Stimulated activated CD4-positive, alpha-beta T cell treated with anti-CD3 and anti-CD28 coated beads, Interleukin-2, amount 100 ng/mL, for 48 hours (primary cell): ENCODE results near the gene CYSLTR2.
A peak's percentile ranks its signal among the peaks of the same experiment; 100 is the strongest.

Experiments
- DNase-seq, 2 donors: peaks; one replicate each; pipeline ENCODE4 v3.0.0-alpha.2; 2020

The CYSLTR2 gene, protein sequence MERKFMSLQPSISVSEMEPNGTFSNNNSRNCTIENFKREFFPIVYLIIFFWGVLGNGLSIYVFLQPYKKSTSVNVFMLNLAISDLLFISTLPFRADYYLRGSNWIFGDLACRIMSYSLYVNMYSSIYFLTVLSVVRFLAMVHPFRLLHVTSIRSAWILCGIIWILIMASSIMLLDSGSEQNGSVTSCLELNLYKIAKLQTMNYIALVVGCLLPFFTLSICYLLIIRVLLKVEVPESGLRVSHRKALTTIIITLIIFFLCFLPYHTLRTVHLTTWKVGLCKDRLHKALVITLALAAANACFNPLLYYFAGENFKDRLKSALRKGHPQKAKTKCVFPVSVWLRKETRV

DNA sequence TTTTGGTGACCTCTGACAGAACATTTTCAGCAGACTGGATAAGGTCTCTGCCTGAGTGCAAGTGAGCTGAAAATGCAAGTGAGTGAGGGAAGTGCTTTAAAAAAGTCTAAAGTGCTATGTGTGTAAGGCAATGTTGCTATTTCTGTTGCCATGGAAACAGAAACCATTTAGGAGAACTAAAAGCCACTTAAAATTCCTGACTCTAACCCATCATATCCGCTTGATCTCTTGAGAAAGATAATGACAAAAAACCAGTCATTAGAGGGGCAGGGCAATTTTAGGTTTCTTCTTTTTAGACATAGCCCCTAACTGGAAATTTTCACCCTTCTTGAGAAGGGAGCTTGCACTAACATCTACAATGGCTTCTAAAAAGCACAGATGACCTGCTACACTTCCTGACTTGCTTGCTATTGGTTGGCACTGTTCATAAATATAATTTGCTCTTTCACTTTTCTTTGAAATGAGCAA is at the start of gene CYSLTR2:
CYSLTR2 (plus strand) TSS at position 458 of the 468 bp plus-strand sequence. CDS start 52,889 bp downstream, outside the sequence.
- peak in 1 of 2 donors; percentile 1 for DNase-seq

DNA sequence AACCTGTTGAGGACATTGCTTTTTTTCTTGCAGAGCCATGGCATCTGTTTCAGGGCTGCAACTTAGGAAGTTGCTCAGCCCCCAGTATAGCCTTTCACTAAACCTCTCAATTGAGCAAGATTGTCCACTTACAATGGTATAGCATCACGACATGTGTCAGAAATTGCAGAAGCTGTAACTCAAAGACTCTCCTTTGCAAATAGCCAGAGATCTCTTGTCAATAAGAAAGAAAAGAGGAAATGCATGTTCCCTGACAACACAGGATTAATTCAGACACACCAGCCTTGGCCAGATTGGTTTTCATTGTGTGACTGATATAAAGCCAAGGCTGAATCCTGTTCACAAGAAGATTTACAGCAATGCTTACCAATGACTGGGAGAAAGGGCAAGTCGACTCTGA is 38.7 kb upstream of the CYSLTR2 start:
- DNase-seq, result no peak

DNA sequence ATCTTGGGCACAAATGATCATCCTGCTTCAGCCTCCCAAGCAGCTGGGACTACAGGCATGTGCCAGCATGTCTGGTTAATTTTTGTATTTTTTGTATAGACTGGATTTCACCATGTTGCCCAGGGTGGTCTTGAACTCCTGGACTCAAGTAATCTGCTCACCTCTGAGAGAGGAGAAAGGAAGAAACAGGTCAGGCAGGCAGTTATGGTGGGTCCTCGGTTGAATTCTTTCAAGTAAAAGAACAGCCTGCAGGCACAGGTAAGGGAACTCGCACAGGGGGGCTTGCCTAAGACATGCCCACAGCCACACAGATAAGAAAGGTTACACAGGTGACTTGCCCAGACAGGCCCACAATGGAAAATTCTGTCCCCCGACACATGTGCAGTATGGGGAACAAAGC is 34.8 kb upstream of the CYSLTR2 start:
- no peak for DNase-seq

DNA sequence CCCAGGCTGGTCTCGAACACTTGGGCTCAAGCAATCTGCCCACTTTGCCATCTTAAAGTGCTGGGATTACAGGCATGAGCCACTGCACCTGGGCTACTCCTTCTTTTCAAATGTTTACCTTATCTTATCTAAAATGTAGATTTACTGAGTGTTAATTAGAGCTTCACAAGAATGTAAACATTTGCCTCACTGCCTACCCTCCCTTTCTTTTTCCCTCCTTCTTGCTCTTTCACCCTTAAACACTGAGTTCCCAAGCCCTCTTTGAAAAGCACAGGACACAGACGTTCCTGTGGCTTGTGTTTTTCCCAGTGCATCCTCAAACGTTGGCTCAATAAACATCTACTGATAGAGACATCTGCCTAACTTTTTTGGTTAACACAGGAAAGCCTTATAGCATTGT is 32.7 kb upstream of the CYSLTR2 start:
- no peak for DNase-seq

DNA sequence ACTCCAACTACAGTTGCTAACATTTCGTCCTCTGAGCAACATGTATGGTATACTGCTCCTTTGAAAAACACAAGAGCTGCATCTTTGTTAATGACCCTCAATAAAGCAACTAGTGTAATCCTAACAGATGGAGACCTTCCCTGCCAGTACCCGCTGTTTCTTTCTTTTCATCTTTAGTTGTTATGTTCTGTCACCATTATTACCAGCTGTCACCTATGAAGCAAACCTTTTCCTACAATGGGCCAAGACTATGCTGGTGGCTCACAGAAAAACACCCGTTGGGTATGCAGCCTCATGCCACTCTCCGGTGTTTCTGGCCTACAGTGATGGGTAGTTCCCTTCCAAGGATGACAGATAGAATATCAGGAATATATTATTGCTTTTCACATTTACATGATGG is 29.7 kb upstream of the CYSLTR2 start:
- no peak for DNase-seq

DNA sequence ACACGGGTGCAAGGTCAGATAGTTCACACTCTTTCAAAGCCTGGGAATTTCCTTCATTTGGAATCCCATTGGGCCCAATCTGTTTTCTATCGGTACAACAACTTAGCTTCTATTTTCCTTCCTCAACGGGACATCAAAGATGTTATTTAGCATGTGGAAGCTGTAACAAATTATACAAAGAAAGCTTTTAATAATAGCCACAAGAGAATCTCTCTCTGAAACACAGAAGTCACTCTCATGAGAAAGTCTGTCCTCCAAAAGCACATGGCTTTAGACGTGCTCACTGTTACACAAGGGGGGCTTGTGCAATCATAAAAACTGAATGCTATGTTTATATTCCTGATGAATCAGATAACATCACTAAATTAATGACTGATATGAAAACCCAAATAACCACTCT is 28.9 kb upstream of the CYSLTR2 start:
- no peak for DNase-seq

DNA sequence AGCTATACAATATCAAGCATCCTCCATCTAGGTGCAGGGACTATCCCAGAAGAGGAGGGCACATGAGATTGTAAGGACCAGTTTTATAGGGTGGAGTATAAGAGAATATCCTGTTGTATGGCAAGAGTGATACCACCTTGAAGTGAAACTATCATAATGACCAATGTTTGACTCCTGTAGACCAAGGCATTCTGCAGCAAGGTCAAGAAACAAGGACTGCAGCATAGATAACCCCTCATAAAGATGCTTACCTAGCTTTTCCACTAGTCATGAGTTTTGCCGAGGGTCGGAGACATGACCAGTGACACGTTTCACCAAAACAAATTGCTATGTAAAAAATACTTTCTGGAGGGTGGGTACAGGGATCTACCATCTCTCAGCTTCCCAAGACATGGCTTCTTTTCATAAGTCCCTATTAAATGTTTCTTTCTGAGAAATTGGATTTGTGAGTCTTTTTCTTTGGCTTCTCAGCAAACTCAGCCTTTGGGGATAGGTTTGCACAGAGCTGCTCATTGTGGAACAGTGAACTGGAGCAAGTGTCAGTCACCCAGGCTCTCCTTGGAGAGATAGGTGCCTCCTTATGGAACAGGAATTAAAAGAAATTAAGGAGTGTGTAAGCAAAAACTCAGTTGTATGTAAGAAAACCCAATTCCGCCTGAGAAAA is 28.2 kb upstream of the CYSLTR2 start:
- DNase-seq, result no peak

DNA sequence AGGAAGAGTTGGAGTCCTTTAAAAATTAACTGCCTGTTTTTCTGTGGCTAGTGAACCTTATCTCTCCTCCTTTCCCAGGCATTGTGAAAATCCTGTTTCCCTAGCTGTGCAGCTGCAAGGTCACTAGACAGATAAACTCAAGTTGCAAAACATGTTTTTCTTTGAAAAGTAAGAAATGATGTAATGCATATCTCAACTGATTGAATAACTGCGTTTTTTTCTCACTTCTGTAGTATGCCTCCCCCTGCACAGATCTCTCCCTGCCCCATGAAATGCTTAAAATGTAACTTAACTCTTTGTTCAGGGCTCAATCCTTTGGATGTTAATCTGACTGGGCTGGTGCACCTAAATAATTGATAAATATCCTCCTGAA is 27.7 kb upstream of the CYSLTR2 start:
- DNase-seq, result no peak

DNA sequence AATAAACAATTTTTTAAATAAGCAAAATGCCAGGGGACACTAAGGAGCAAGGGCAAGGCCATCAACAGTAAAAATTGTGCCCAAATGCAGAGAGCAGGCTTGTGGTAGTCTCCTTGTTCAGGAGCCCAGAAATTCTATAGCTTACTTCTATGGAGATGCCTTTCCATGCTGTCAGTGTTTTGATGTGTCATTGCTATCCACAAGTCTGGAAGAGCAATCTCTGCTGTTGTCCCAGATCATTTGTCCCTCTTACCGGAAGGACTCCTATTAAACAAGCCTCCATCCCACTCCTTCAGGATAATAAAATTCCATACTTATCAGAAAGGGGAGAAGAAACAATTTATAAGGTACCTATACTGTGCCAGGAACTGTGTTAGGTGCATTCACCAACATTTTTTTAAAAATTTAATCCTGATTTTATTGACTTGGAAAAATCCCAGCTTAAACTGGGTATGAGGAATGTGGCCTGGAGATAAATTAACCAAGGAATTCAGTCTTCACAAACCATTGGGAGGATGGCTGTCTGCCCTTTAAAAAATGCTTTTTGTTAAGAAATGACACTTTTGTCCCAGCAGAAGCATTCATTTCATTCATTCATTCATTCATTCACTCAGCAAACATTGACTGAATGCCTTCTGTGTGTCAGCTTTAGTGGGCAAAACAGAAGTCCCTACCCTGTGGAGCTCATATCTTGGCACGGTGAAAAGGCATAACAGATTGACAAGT is 26.8 kb upstream of the CYSLTR2 start:
- DNase-seq, result no peak

DNA sequence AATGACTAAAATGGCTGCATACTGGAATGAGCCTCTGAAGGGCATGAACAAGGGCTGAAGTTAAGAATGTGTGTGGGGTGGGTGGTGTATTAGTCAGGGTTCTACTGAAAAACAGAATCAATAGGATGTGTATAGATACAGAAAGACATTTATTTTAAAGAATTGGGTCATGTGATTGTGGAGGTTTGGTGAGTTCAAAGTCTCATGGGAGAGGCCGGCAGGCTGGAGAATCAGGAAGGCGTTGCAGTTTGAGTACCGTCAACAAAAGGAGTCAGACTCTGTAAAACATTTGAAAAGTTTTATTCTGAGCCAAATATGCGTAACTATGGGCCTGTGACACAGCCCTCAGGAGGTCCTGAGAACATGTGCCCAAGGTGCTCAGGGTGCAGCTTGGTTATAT is 24.5 kb upstream of the CYSLTR2 start:
- no peak for DNase-seq

DNA sequence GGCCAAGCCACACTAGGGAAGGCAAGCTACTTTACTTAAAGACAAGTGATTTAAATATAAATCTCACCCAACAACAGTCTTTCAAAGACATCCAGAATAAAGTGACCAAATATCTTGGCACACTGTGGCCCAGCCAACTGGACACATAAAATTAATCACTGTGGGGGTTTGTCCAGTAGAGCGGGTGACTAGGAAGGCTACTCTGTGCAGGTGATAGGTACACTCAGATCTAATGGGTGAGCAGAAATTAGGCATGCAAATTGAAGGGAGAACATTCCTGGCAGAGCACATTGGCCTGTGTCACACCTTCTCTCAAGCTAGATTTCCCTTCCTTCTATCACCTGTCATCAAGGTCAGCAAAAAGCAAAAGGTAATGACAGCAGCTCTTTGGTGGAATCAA is 23.4 kb upstream of the CYSLTR2 start:
- no peak for DNase-seq

DNA sequence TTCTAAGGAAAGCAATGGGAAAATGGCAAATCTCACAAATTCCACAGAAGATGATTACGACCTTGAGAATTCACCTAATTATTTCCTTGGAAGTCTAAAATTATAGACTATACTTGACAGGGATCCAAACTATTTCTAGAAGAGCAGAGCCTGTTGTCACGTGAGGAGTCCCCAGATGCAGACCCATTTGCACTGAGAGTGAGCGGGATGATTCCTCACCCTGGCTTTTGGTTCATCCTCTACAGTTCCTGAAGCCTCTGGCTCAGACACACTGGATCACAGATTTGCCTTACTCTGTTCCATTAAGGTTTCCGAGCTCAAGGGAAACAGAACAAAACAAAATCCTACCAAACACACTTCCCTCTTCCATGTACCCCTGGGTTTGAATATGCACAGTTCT is 23.0 kb upstream of the CYSLTR2 start:
- DNase-seq, result no peak

DNA sequence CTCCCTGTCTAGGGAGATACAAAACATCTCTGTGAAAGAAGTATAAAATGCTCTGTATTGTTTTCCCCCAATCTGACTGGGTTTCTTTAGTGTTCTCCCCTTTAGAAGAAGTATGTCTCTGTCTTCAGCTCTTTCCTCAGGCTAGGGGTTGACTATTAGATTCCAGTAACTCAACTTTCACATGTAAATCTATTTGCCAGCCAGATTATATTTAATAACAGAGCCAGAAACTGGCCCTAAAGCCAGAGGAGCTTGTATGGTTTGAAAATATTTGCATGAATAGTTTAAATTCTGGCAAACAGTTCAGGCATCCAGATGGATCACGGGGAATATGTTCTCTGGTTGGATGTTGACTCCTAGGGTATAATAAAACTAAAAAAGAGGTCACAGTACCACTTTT is 22.3 kb upstream of the CYSLTR2 start:
- no peak for DNase-seq

DNA sequence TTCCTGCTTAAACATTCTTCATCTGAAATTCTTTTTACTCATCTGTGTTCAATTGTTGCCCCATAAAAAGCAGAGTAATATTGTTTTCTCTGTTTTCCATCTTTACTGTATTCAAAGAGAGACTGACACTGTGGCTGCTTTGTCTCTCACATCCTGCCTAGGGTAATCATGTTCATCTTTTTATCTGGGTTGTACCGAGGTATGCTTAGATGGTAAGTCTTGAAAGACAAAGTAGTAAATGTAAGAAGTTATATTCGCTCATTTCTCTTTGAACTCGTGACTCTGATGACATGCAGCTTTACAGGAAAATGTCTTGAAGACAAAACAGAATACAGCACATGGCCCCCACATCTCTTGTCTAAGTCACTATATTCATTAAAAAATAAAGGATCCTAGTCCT is 20.0 kb upstream of the CYSLTR2 start:
- no peak for DNase-seq

DNA sequence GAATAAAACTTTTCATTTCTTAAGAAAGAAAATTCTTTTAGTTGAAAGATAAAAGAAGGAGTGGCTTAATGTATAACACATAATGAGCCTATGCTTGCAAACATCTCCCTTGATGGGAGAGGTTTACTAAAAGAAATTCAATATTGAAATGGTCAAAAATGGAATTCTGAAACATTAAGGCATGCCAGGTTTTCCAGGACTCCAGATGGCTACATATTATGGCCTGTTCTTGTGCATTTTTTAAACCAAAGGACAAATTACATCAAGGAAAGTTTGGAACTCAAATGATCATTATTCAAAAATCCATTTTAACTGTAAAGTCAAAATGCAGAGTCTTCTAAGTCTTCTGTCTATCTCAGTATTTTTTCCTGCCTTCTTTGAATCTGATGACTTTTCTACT is 19.1 kb upstream of the CYSLTR2 start:
- DNase-seq, result no peak

DNA sequence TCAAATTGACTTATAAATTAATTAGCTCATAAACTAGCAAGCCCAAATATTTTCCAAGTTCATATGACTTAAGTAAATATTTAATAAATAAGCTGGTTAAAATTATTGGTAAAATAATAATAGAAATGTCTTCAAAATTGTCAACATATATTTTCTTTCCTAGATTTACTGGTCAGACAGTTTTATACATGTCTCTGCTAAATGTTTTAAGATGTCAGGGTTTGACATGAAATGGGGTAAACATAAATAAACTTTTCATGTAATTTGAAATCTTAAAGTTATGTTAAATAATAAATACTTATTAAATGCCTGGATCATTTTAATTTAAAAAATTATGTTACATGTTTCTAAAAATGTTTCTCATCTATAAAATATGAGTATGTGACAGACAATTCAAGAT is 18.3 kb upstream of the CYSLTR2 start:
- DNase-seq, result no peak

DNA sequence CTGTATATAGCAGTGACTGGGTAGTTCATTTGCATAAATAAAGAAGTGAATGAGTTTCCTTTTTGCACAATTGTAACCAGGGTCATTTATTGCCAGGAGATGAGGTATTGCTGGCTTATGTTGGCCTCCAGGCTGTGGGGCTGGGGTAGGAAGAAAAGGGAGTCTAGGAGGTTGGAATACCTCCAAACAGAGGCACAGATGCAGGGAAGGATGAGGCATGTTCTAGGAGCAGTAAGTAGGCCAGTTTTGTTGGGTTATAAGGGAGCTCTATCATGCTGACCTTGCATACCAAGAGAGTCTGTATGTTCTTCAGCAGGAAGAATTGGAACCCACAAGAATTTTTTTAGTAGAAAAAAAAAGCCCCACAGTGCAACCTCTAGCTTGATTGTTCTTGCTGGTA is 17.2 kb upstream of the CYSLTR2 start:
- DNase-seq, result no peak

DNA sequence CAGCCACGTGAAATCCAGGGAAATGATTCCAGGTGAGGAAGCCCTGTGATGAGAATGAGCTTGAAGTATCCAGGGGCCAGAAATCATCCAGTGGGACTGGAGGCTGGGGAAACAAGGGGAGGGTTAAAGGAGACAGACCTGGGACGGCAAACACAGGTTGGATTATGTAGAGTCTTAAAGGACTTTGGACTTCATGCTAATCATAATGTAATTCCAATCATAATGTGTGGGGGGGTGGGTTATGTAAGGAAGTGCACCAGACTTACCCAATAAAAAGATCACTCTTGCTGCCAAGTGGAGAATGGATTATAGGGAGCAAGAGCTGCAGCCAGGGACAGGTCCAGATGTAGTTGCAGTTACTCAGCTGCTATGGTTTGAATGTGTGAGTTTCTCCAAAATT is 16.1 kb upstream of the CYSLTR2 start:
- no peak for DNase-seq

DNA sequence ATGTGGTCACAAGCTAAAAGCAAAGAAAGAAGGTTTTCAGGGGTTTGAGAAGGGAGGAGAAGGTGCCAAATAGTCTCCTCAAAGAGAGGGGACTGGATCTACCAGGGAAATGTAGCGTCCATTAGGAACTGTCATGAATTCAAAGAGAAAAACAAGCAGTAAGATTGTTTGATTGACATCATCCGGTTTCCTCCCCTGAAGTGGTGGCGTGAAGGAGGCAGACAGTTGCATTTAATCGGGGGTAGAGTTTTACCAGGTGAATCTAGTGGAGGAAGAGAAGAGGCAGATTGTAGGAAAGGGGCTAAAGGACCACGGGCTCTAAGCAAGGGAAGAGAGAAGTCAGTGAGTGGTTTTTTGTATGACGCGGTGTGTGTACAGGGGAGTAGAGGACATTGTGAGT is 13.0 kb upstream of the CYSLTR2 start:
- no peak for DNase-seq

DNA sequence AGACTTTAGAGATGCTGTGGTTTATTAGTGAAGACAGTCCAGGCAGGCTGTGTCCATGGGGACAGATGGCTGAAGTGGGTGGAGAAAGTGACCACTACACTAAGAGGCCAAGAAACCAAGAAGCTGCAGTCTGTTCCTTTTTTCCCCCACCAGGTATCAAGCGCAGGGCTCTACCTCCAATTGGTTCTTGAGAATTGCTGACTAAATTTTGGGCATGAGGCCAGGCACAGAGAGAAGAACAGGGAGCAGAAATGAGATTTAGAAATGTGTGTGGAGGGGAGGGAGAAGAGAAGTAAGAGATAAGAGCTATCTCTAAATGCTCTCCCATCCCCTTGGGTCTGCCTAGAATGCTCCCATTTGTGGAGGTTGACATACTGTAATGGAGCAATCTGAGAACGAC is 12.3 kb upstream of the CYSLTR2 start:
- no peak for DNase-seq

DNA sequence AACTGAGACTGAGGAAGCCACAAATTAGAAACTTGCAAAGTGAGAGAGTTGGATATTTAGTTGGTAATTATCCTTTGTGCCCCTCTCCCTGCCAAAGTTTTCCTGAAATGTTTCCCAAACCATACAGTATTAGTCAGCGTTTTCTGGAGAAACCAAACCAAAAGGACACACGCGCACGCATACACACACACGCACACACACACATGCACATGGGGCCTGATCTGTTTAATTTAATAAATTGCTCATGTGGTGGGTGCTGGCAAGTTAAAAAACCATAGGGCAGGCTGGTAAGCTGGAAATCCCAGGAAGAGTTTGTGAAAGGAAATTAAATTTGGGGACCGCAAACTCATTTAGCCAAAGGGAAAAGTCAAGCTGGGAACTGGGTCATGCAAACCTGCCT is 11.7 kb upstream of the CYSLTR2 start:
- no peak for DNase-seq

DNA sequence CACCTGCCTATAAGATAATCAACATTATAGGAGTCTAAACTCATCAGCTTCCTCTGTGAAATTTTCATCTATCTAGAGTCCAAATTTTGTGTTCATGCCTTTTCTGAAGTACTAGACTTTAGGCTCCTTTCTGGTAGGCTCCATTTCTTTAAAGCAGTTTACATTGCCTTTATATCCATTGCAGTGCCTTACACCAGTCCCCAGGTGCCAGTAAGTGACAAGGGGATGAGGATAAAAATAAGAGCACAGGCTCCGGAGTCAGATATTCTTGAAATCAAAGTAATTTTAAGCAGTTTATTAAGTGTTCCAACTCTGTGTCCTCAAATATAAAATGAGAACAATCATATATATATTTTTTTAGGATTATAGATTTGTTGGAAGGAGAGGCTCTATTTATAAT is 10.6 kb upstream of the CYSLTR2 start:
- DNase-seq, result no peak

DNA sequence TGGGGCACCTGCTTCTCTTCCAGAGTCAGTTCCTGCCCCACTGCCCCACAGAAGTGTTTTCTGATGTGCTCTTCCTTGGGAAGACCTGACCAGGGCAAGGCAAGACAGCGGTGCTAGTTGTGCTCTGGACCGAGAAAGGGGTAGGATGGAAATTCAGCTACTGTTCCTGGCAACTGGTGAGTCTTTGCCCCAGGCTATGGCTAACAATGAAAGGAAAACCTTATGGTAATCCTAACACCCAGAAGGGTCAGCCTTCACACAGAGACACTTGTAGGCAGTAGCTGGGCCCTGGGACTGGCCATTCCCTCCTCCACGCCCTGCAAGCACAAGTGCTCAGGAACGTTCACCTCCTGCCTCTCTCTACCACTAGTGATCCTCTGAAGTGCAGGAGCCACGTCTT is 9.6 kb upstream of the CYSLTR2 start:
- no peak for DNase-seq

DNA sequence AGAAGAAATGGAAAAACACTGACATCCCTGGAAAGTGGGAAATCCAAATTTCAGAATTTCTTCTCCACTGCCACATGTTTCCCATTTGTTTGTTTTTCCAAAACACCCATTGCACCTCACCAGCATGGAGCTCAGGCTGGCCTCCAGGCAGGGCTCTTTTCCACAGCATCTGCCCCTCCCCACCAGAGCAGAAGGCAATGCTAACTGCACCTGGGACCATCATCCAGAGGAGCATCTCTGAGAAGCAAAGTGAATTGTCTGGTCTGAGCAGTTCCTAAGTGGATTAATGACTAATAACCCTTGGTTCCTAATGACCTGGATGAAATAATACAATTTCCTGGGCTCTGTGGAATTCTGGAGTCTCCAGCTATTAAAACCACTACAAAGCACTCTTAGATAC is 8.8 kb upstream of the CYSLTR2 start:
- no peak for DNase-seq
